HG03432 (cell line): ENCODE data around the gene LTB4R.

ENCODE experiments used
- ATAC-seq: cut with Tn5 transposase; IDR thresholded peaks from one replicate; pipeline ENCODE4 v1.9.1; 2021; ENCODE audit warnings: mild to moderate bottlenecking, moderate library complexity; ENCODE audit not compliant: unreplicated experiment

Gene LTB4R

DNA sequence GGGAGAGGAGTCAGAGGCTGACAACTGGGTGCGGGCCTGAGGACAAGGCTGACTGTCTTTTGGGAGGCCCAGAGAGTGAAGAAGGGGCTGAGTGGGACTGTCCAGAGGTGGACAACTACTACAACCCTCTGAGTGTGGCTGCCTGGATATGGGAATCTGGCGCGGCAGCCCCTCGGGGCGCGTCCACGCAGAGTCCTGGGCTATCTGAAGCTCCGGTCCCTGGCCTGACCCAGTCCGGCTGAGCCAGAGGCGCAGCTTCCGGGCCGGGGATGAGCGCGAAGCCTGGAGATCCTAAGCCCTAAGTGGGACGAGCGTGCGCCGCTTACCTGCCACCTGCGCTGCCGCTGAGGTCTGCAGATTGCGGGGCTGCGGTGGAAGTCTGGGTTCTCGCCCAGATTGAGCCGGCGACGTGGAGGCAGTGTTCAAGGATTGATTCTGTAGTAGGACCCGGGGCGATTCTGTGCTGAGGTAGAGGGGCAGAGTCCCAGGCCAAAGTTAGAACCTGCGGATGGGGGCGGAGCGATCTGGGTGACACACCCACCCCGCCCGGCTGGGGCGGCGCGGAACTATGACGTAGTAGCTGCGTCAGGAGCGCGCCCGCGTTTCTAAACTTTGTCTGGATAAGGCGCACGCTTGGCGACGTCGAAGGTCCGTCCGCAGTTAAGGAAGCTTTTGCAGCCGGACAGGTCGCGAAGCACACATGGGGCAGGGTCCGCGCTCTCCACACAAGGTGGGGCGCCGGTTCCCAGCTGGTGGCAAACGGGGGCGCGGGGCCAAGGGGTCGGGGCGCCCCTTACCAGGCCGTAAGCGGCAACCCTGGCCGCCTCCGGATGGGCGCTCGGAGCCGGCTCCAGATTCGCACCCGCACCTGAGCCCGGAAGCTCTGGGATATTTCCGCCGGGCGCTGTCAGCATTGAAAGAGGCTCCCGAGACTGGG is 11.8 kb upstream of the LTB4R start, which contains the start of the genes DHRS1 and NOP9:
Gene DHRS1, minus strand, starts transcription at position 526 of the 937 bp plus-strand sequence. CDS start 674 bp downstream, outside the sequence.
Gene NOP9, plus strand, starts transcription at position 596 of the 937 bp plus-strand sequence. Its CDS starts 105 bp downstream, at position 701.
- peak; percentile 70 for ATAC-seq

GRCh38 chr14:24300326-24300980 is 10.8 kb upstream of the LTB4R start:
- no peak for ATAC-seq

DNA sequence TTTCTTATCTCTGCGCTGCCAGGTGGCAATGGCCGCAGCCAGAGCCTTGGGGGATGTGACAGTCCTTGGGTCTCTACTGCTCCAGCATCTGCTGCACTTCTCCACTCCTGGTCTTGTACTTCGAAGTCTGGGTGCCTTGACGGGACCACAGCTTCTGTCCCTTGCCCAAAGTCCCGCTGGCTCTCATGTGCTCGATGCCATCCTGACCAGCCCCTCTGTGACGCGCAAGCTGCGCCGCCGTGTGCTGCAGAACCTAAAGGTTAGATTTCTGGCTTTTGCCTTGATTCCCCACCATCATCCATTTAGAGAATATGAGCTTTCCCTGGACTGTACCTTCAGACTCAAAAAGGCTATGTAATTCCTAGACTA is 7.3 kb upstream of the LTB4R start:
- no peak for ATAC-seq

- ATAC-seq, result no peak
Observed at GRCh38 chr14:24307156-24307574, 4.1 kb upstream of the LTB4R start.

DNA sequence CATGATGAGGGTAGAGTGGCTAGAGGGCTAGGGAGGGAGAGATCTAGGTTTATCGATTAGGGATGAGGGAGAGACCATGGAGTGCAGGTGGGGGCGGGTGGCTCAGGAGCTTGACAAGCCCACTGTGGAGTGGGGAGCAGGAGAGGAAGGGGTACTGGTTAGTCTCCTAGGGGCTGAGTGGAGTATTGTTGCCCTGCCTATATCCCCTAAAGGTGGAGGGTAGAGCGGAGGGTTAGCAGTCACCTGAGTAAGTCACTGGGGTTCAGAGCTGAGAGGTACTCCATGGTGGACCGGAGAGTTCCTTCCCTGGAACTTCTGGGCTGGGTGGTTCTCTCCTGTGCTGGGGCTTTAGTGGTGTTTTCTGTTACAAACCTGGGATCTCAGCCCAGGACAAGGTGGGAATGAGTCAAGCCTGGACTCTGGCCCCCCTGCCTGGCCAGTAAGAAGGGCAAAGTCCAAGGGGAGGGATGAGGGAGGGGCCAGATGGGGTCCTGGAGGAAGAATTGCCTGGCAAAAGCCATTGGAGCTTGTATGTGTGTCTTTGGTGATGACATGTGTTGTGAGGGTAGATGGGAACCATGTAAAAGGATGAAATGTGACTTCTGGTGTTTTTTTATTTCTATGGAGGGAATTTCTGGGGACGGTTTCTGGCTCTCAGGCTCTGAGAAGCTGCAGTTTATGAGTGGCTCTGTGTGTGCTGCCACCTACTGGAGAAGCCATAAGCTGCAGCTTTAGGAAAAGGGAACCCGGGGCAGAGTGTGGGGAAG is 3.5 kb upstream of the LTB4R start, which contains the start of gene CIDEB:
Gene CIDEB, minus strand, starts transcription at position 403 of the 767 bp plus-strand sequence. Its CDS starts 119 bp downstream, at position 284.
- peak; percentile 32 for ATAC-seq

GRCh38 chr14:24308342-24309124 is 2.8 kb upstream of the LTB4R start:
- no peak for ATAC-seq

GRCh38 chr14:24309538-24310264 is 1.6 kb upstream of the LTB4R start, which contains the start of gene LTB4R2:
Gene LTB4R2, plus strand, starts transcription at chr14:24310140. Its CDS starts 525 bp downstream, at chr14:24310665.
- no peak for ATAC-seq

DNA sequence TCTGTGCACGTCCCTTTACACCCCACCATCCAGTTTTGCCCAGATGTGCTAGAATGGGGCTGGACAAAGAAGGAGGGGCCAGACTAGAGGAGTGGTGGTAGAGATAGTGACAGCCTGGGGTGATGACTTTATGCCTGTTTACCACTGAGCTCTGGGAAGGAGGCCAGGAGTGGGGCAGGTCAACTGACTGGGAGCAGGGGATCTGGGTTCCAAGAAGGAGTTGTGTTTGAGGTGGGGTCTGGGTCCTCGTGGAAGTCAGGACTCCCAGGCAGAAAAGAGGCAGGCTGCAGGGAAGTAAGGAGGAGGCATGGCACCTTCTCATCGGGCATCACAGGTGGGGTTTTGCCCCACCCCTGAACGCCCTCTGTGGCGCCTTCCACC is 1.0 kb upstream of the LTB4R start:
- no peak for ATAC-seq

DNA sequence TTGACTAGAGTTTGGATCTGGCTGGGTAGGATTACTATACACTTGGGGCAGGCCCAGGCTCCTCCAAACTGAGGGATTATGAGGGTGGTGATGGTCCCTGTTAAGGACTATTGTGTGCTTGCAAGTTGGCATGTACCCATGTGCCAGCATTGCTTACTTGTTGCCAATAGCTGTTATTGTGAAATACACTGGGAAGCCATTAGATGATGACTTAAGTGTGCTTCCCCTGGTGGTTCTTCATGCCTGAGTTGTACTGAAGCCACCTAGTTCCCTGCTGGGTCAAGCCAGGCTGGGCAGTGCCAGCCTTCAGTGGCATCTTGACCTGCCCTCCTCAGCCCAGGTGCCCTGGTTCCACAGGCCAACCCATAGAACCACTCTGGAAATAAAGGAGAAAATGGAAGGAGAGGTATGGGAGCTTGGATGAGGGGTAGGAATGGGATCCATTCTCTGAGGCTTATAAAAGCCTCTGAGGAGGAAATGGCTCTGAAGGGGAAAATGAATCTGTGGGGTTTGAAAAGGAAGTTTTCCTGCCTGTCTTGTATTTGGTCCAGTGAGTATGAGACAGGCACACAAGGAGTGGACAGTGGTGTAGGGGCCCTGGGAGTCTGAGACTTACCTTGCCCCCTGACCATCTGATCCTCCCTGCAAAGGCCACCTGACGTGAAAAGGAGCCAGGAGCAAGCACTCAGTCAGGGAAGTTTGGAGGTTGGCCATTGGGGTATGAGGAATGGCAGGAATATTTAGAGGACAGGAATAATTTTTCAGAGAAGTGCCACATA is 724 bp downstream of the LTB4R start:
- no peak for ATAC-seq

DNA sequence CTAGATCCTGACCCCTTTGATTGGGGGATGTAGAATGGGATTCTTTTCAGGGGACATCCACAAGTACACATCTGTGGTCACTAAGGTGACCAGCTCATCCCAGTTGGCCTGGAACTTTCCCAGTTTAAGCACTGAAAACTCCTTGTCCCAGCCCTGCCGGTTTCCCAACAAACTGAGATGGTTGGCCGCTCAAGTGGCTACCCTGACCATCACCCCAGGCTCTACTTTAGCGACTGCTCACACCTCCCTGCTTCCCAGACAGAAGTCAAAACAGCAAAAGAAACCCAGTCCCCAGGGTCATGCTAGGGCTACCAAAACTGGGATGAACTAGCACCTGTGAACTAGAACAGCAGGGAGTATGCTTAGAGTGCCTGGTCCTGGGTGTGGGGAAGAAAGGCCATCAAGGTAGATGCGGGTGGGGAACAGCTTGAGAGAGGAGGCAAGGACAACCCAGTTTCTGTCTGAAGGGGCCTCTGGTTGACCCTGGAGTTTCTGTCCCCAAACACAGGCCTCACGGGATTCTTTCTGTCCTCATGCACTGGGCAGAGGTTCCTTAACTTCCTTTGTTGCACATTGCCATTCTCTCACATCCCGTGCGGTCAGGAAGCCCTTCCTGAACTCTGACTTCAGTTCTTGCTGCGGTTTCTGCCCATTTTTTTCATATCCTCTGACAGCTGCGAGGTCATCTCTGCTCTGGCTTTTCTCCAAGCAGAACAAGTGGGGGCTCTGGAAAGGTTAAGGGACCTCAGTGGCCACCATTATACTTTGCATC is 1.6 kb downstream of the LTB4R start:
- ATAC-seq, result no peak

GRCh38 chr14:24313913-24314312 is 2.6 kb downstream of the LTB4R start:
- ATAC-seq, result no peak

GRCh38 chr14:24314377-24315193 is 3.3 kb downstream of the LTB4R start:
- no peak for ATAC-seq

DNA sequence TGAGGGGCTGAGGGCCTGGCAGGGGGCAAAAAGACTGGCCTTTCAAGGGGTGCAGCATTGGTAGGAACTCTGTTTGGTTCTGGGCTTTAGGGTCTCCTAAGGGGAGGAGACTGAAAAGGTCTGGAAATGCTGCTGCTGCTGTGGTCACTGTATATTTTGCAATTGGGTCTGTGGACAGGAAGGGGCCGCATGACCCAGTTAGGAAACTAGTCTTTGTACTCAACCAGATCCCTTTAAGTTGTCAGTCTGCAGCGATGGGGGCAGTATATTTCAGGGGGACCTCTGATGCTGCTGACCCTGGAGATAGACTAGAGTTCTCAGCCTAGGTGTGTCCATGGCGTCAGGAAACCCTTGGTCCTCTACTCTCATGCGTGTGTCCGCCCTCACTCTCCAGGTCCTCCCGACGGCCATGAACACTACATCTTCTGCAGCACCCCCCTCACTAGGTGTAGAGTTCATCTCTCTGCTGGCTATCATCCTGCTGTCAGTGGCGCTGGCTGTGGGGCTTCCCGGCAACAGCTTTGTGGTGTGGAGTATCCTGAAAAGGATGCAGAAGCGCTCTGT is 4.0 kb downstream of the LTB4R start:
- ATAC-seq, result no peak

DNA sequence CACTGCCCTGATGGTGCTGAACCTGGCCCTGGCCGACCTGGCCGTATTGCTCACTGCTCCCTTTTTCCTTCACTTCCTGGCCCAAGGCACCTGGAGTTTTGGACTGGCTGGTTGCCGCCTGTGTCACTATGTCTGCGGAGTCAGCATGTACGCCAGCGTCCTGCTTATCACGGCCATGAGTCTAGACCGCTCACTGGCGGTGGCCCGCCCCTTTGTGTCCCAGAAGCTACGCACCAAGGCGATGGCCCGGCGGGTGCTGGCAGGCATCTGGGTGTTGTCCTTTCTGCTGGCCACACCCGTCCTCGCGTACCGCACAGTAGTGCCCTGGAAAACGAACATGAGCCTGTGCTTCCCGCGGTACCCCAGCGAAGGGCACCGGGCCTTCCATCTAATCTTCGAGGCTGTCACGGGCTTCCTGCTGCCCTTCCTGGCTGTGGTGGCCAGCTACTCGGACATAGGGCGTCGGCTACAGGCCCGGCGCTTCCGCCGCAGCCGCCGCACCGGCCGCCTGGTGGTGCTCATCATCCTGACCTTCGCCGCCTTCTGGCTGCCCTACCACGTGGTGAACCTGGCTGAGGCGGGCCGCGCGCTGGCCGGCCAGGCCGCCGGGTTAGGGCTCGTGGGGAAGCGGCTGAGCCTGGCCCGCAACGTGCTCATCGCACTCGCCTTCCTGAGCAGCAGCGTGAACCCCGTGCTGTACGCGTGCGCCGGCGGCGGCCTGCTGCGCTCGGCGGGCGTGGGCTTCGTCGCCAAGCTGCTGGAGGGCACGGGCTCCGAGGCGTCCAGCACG is 4.7 kb downstream of the LTB4R start:
- no peak for ATAC-seq

DNA sequence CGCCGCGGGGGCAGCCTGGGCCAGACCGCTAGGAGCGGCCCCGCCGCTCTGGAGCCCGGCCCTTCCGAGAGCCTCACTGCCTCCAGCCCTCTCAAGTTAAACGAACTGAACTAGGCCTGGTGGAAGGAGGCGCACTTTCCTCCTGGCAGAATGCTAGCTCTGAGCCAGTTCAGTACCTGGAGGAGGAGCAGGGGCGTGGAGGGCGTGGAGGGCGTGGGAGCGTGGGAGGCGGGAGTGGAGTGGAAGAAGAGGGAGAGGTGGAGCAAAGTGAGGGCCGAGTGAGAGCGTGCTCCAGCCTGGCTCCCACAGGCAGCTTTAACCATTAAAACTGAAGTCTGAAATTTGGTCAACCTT is 5.3 kb downstream of the LTB4R start:
- no peak for ATAC-seq
